Smooth muscle cell (in vitro differentiated cells): ENCODE results near the gene DIP2A. TPM values are rescaled to one million over a fixed set of nuclear protein-coding genes. Genes with fewer than 3 reads are reported as not detected.

ENCODE experiments used
- DNase-seq: peaks from one replicate; lab custom pipeline; 2025; ENCODE audit not compliant: unreplicated experiment; lab: John Stamatoyannopoulos, UW
- H2AFZ ChIP-seq: fragments of 200-600 bp; sonication (generic); 2 replicates; pipeline ENCODE4 v1.6.0; 2016; ENCODE audit warnings: antibody characterized with exemption, low read depth, mild to moderate bottlenecking
- H3F3A ChIP-seq: fragments of 200-600 bp; sonication (generic); 2 replicates; pipeline ENCODE4 v1.6.0; 2017; ENCODE audit warnings: antibody characterized with exemption, low read depth
- H3K27ac ChIP-seq: fragments of 200-600 bp; sonication (generic); 2 replicates; pipeline ENCODE4 v1.5.1; 2016; ENCODE audit warnings: low read depth, mild to moderate bottlenecking
- H3K27me3 ChIP-seq: fragments of 200-600 bp; sonication (generic); 2 replicates; pipeline ENCODE4 v1.6.1; 2016; ENCODE audit warnings: low read depth, mild to moderate bottlenecking
- H3K36me3 ChIP-seq: fragments of 200-600 bp; sonication (generic); 2 replicates; pipeline ENCODE4 v1.5.1; 2016; ENCODE audit warnings: low read depth
- H3K4me1 ChIP-seq: fragments of 200-600 bp; sonication (generic); 2 replicates; pipeline ENCODE4 v1.5.1; 2016; ENCODE audit warnings: low read depth
- H3K4me2 ChIP-seq: fragments of 200-600 bp; sonication (generic); 2 replicates; pipeline ENCODE4 v1.6.0; 2016; ENCODE audit warnings: mild to moderate bottlenecking
- H3K4me3 ChIP-seq: fragments of 200-600 bp; sonication (generic); 2 replicates; pipeline ENCODE4 v1.5.1; 2016; ENCODE audit warnings: mild to moderate bottlenecking
- H3K79me2 ChIP-seq: fragments of 200-600 bp; sonication (generic); 2 replicates; pipeline ENCODE4 v1.6.0; 2016; ENCODE audit warnings: low read depth, mild to moderate bottlenecking
- H3K9ac ChIP-seq: fragments of 200-600 bp; sonication (generic); 2 replicates; pipeline ENCODE4 v1.6.0; 2016; ENCODE audit warnings: low read depth
- H3K9me3 ChIP-seq: fragments of 200-600 bp; sonication (generic); replicated peaks from 2 replicates; pipeline ENCODE4 v1.5.1; 2016; ENCODE audit warnings: low read depth
- H4K20me1 ChIP-seq: fragments of 200-600 bp; sonication (generic); 2 replicates; pipeline ENCODE4 v1.6.0; 2016; ENCODE audit warnings: low read depth
- CTCF ChIP-seq: fragments of 200-600 bp; sonication (generic); IDR thresholded peaks from 2 replicates; pipeline ENCODE4 v1.5.1; 2017; ENCODE audit warnings: borderline replicate concordance, mild to moderate bottlenecking, antibody characterized with exemption; ENCODE audit not compliant: insufficient read depth, poor library complexity, severe bottlenecking
- WGBS: methylation state at CpG from one replicate; pipeline ENCODE4 v1.1.7; 2016; ENCODE audit warnings: low lambda C conversion rate; 5-methylcytosine and 5-hydroxymethylcytosine counted together
- polyA plus RNA-seq: library from polyadenylated mRNA; unstranded; fragments of >200 nt; fragmentation: Nextera tagmentation; extraction: Ambion mirVana; gene quantifications from 2 replicates; pipeline ENCODE4 v1.2.1, GENCODE V29; 2016
- total RNA-seq: library from RNA; depleted of rRNA; stranded (reverse); fragments of >200 nt; gene quantifications from 2 replicates; pipeline ENCODE4 v1.2.3, GENCODE V29; 2014

DIP2A gene
- total and polyA plus RNA-seq, 2 experiments from 2014 or later: 11.5 to 24.8 TPM

- H4K20me1 ChIP-seq: no peaks in the 10 kb centered on the region
- H3K9ac ChIP-seq: no peak overlapping the region
- 86% methylated on average over 5 of the region's 5 CpGs for WGBS
- H3K79me2 ChIP-seq: no peaks in the 10 kb centered on the region
- no peak overlapping the region for H3K4me3 ChIP-seq
- H3K27ac ChIP-seq: no peak overlapping the region
- no peaks in the 10 kb centered on the region for H3K36me3 ChIP-seq
- H3K9me3 ChIP-seq: no peaks in the 10 kb centered on the region
- TF ChIP-seq CTCF: no peak
- H3K4me2 ChIP-seq: no peak overlapping the region
- H3F3A ChIP-seq: no peaks in the 10 kb centered on the region
- DNase-seq: no peak
- no peaks in the 10 kb centered on the region for H3K27me3 ChIP-seq
- H3K4me1 ChIP-seq: peaks cover 8% of the 10 kb centered on the region
- H2AFZ ChIP-seq: no peak overlapping the region
Observed at GRCh38 chr21:46452710-46453109, 6.0 kb upstream of the DIP2A start.

DNA sequence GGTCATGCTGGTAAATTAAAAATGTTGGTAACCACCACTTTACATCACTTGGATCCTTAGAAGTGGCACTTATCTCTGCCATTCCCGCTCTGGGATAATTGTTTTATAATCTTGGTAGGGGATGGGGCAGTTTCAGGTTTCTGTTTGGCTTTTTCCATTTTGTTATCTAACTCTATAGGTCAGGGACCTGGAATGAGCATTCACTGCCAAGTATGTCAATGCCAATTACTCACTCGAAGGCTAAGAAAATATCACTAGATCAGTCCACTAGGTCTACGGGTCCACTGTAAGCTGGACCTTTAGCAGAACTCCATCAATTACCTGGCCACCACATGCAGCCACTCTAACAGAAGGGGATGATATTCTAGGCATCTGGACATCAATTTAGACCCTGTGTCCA, 4.5 kb upstream of the DIP2A start:
- peaks cover 9% of the 10 kb centered on the region for H3K4me1 ChIP-seq
- no peaks in the 10 kb centered on the region for H3F3A ChIP-seq
- no peak overlapping the region for H3K4me2 ChIP-seq
- H3K79me2 ChIP-seq: peaks cover 3% of the 10 kb centered on the region
- H3K27me3 ChIP-seq: no peaks in the 10 kb centered on the region
- H3K9ac ChIP-seq: no peak overlapping the region
- no peak for DNase-seq
- H3K9me3 ChIP-seq: no peaks in the 10 kb centered on the region
- WGBS: 65% methylated on average over 3 of the region's 3 CpGs
- no peaks in the 10 kb centered on the region for H4K20me1 ChIP-seq
- no peak overlapping the region for H2AFZ ChIP-seq
- H3K27ac ChIP-seq: no peak overlapping the region
- H3K36me3 ChIP-seq: no peaks in the 10 kb centered on the region
- TF ChIP-seq CTCF: no peak
- no peak overlapping the region for H3K4me3 ChIP-seq

GRCh38 chr21:46454634-46455390, 3.9 kb upstream of the DIP2A start:
- H3K4me3 ChIP-seq: no peak overlapping the region
- no peaks in the 10 kb centered on the region for H3K27me3 ChIP-seq
- H3K9ac ChIP-seq: no peak overlapping the region
- no peak overlapping the region for H2AFZ ChIP-seq
- no peaks in the 10 kb centered on the region for H3F3A ChIP-seq
- H3K4me2 ChIP-seq: no peak overlapping the region
- peaks cover 10% of the 10 kb centered on the region for H3K79me2 ChIP-seq
- H3K4me1 ChIP-seq: peaks cover 9% of the 10 kb centered on the region
- no peak for DNase-seq
- WGBS: 96% methylated on average over 4 of the region's 4 CpGs
- H3K36me3 ChIP-seq: no peaks in the 10 kb centered on the region
- H4K20me1 ChIP-seq: peaks cover 1% of the 10 kb centered on the region
- TF ChIP-seq CTCF: no peak
- no peaks in the 10 kb centered on the region for H3K9me3 ChIP-seq
- H3K27ac ChIP-seq: peak overlapping the region; percentile 17
